Adipose tissue (tissue), 3 donors: ENCODE results near the gene NFATC4. TPM values are rescaled to one million over a fixed set of nuclear protein-coding genes. Genes with fewer than 3 reads are reported as not detected.
"Not testable (repeated sequence)": the region's sequence is repeated elsewhere in the genome, so short reads cannot be mapped to it uniquely, and the experiment has no call there.

Experiments
- H3K27ac ChIP-seq: one replicate; pipeline ENCODE4 v1.5.1; 2013; ENCODE audit warnings: low read depth, low read length
- WGBS, 3 donors: extraction: QIAGEN DNeasy Blood & Tissue Kit; methylation state at CpG; one replicate each; pipeline ENCODE4 v1.1.7; 2013; 5-methylcytosine and 5-hydroxymethylcytosine counted together
- polyA plus RNA-seq, 3 donors: library from polyadenylated mRNA; stranded (reverse); fragments of 200-250 nt; gene quantifications; one replicate each; pipeline ENCODE4 v1.2.3, GENCODE V29; 2013
- donor health status: healthy with polysubstance abuse.
- donor health status: Bipolar disorder and iron deficiency.
- donor health status: healthy.

NFATC4 gene
- polyA plus RNA-seq = 100 to 1,000 TPM in 1 of 3 donors, 10 to 100 TPM in 2; 12.2 to 166 (median 39.6) TPM

DNA sequence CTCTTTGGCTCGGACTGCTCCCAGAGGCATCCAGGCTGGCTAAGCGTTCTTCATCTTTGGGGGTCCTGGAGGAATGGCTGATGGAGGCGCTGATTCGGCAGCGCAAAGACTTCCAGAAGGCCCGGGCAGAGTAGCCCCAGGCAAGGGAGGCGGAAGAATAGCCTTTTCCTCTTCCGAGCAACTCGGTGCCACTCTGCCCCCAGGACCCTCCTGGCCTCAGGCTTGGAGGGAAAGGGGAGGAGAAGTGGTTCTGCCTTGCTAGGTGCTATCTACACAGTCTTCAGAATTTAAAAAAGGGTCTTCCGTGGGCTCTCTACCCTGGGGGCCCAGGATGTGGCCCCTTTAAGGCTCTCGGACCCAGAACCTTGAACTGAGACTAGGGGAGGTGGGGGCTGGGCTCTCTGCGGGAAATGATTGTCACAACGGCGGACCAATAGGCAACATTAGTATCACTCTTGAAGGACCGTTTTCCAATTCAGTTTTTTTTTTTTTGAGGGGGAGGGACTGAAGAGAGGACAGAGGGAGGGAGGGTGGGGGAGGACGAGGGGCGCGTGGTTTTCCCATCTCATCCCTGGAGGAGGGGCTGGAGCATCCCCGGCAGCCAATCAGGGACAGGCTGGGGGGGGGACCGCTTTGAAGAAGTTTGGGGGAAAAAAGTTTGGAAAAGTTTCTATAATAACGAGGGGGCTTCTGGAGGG, at the start of gene NFATC4:
Gene NFATC4, plus strand, starts transcription at position 671 of the 698 bp plus-strand sequence. CDS start 157 bp downstream, outside the sequence.
- 5 to 10% (median 7%) methylated on average over 21 of the region's 21 CpGs for WGBS, 3 donors
- peak within 1 kb of the TSS; percentile 84 for H3K27ac ChIP-seq

- no peak overlapping the region for H3K27ac ChIP-seq
- 82 to 92% (median 90%) methylated on average over 14 of the region's 14 CpGs for WGBS, 3 donors
Observed at GRCh38 chr14:24321212-24321975, 46.6 kb upstream of the NFATC4 start.

- WGBS, 3 donors = 84 to 88% (median 88%) methylated on average over 8 to 10 of the region's 10 CpGs
- H3K27ac ChIP-seq = no peak overlapping the region
Observed at GRCh38 chr14:24322672-24323071, 45.3 kb upstream of the NFATC4 start.

DNA sequence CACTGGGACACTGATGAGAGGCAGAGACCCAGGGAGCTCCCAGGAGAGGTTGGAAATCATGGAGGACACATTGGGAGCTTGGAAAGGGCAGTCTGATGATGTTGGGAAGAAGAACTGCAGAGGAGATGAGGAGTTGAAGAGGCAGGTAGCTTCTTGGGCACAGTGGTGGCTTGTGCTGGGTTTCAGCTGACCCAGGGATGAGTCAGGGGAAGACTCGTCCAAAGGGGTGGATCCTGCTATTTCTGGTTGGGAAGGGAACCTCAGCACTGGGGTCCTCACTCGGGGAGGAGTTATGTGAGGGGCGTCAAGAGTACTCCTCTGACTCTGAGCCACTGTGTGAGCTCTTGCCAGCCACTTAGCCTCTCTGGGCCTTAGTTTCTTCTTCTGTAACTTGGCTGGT, 44.6 kb upstream of the NFATC4 start:
- H3K27ac ChIP-seq = no peak overlapping the region
- WGBS, 3 donors = 63 to 74% (median 66%) methylated on average over 3 of the region's 3 CpGs

DNA sequence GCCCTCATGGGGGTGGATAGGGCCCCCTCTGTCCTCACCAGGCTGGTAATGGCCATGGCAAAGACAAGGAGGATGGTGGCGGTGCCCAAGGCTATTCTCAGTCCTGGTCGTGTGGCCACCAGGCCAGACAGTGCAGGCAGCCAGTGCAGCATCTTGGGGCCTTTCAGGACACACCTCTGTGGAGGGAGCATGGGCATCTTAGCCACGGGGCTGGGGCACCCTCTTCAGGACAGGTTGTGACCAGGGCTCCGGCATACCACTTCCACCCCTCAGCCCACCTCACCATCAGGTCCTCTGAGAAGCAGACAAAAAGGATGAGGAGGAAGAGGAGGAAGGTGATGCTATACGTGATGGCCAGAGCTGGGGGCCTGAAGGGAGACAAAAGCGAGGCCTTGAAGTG, 44.0 kb upstream of the NFATC4 start:
- no peak overlapping the region for H3K27ac ChIP-seq
- 74 to 88% (median 84%) methylated on average over 6 of the region's 6 CpGs for WGBS, 3 donors

DNA sequence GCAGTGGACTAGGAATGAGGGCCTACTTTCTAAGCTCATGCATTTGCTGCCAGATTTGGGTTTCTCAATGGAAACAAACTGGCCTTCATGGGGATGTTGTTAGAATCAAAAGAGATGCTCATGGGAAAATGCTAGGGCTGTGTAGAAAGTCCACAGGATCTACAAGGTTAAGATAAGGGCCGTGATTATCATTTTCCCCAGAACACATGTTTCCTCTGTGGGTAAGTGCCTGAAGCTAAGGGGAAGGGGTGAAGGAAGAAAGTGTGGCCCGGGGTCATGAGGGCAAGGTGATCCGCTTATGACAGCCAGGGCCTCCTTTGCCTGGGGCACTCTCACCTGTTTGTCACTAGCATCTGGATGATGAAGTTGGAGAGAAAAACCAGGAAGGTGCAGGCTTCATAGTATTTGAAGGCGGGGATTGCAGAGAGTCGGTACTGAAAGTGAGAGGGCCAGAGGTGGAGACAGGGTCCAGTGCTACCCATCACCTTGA, 42.9 kb upstream of the NFATC4 start:
- 67 to 76% (median 75%) methylated on average over 5 of the region's 5 CpGs for WGBS, 3 donors
- H3K27ac ChIP-seq = no peak overlapping the region

GRCh38 chr14:24325963-24326362, 42.0 kb upstream of the NFATC4 start:
- WGBS, 3 donors = 80 to 87% (median 84%) methylated on average over 9 of the region's 9 CpGs
- H3K27ac ChIP-seq = no peak overlapping the region

DNA sequence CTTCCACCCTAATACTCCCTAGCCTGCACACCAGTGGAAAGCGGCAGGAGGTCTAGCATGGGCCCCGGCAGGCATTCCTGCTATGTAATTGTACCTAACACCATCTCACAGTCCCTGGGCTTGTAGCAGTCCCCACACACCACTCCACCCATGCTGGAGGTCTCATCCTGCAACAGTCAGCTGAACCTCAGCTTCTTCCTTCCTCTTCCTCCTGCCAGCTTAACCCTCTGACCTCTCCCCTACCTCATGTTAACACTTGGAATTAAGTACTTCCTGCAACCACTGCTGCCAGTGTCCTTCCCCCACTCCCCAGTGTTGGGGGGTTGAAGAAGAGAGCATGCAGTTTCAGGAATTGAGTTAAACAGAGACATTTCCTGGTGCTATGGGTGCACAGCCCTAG, 40.7 kb upstream of the NFATC4 start:
- H3K27ac ChIP-seq = no peak overlapping the region
- whole genome bisulfite sequencing, 3 donors = 61 to 80% (median 64%) methylated on average over 2 of the region's 2 CpGs

DNA sequence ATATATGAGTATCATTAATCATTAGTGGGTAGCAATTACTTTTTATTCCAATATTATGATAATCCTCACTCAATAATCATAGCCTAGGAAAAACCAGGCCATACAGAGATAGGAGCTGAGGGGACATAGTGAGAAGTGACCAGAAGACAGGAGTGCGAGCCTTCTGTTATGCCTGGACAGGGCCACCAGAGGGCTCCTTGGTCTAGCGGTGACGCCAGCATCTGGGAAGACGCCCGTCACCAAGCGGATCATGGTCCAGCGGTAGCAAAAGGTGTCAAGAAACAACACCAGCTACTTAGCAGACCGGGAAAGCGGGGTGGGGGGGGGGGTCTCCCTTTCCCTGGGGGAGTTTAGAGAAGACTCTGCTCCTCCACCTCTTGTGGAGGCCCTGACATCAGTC, 40.1 kb upstream of the NFATC4 start:
- H3K27ac ChIP-seq = not testable (repeated sequence)
- WGBS, 3 donors = 5 to 8% (median 7%) methylated on average over 9 of the region's 9 CpGs

DNA sequence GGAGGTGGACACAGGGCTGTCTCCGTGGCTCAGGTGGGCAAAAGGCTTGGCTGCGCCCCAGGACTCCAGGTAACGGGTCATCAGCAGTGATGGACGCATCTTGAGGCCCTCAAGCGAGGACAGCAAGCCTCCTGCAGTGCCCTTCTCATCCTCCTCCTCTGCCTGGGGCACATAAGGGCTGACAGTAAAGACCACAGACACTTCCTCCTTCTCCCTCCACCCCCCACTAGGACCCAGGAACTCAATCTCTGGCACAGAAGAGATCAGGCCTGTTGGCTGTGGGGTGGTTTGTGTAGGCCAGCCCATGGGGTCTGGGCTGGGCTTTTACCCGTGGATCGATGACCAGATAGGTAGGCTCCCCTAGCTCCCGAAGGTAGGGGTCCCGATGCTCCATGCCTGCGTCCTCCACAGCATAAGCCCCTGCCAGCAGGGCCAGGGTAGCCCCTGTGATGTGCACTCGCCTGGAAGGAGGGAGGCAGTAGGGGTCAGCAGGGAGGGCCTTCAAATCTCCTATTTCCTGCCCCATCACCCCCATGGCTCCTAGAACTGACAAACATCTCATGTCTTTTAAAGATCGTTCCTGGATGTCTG, 38.8 kb upstream of the NFATC4 start:
- 85 to 89% (median 88%) methylated on average over 12 of the region's 12 CpGs for WGBS, 3 donors
- no peak overlapping the region for H3K27ac ChIP-seq

GRCh38 chr14:24329736-24330135, 38.2 kb upstream of the NFATC4 start:
- 52 to 85% (median 59%) methylated on average over 9 of the region's 9 CpGs for WGBS, 3 donors
- no peak overlapping the region for H3K27ac ChIP-seq

DNA sequence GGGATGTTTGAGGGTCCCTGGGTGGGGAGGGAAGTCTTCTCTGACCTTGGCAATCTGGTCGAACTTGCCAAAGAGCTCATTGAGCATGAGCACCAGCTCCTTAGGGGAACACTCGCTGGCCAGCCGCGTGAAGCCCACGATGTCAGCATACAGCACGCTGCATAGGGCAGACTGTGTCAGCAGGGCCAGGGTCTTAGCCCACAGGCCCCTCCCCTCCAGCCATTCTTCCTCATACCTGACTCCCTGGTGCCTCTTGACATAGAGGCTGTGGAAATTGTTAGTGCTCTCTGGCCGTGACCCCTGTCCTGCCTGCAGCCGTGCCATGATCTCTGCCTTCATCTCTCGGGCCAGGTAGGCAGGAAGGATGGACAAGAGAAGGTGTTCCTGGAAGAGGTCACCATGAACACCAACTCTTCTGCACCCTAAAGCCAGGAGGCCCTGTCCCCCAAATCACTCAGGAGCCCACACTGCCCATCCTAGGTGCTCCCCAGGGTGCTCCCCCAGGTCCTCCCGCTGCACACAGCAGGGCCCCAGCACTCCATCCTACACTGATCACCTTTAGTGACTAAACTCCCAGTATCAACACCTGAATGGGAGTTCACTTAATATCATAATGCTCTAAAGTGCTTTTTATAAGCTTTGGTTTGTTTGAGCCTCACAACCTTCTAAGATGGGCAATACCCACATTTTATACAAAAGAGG, 36.9 kb upstream of the NFATC4 start:
- H3K27ac ChIP-seq = no peak overlapping the region
- 90 to 93% (median 91%) methylated on average over 10 of the region's 10 CpGs for WGBS, 3 donors

DNA sequence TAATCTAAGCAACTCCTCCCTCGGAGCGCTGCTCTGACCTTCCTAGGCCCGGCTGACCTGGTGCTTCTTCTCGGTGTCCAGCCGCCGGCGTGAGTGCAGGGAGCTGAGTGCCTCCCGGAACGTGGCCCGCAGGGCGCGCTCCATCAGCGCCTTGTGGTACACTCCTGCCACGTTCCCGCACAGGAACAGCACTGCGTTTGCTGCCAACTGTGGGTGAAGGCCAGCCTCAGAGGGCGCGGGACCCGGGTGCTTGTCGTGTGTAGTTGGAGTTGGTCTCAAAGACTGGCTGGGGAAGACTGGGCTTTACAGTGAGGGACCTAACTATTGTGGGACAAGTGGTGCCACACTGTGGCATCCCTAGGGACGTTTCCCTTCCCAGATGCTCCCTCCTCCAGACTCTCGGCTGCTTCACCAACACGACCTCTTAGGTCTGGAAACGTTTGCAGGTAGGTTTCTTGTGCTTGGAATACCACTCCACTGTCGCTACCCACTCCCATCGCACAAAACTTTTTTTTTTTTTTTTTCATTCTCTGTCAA, 36.2 kb upstream of the NFATC4 start:
- H3K27ac ChIP-seq = no peak overlapping the region
- WGBS, 3 donors = 43 to 67% (median 54%) methylated on average over 26 of the region's 26 CpGs

DNA sequence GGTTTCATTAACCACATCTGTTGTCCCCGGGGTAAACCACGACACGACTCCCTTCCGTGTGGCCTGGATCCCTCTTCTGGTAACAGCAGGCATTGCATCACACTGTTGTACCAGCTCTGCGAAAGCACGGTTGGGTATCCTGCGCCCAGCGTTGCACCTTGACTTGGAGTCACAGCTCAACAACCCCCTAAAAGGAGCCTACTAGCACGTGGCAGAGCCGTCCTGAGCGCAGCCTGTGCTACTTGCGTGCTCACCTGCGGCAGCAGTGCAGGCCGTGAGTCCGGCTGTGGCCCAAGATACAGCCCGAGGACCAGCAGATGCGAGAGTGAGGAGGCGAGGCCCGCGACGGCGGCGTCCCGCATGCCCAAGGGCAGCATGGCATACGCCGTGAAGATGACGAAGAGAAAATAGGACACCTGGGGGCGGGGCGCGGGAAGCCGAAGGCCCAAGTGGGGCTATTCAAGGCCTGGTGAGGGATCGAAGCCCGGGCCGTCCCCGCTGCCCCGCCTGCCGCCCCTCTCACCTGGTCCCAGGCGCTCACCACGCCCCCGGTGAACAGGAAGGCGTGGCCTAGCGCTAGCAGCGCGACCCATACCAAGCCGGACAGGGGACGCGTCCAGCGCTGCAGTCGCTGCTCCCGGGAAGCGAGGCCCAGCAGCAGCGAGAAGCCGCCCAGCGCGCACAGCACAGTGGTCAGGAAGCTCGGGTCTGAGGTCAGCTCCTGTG, 35.6 kb upstream of the NFATC4 start:
- no peak overlapping the region for H3K27ac ChIP-seq
- 11 to 30% (median 23%) methylated on average over 52 to 56 of the region's 56 CpGs for WGBS, 3 donors

- WGBS, 3 donors = 4 to 12% (median 5%) methylated on average over 64 to 65 of the region's 65 CpGs
- H3K27ac ChIP-seq = no peak within 1 kb of the TSS
Observed at GRCh38 chr14:24334431-24335291, 33.3 kb upstream of the NFATC4 start, which contains the start of gene ADCY4. TSS of gene ADCY4 (minus strand) at chr14:24335071. CDS start at chr14:24334652, 419 bp downstream.

DNA sequence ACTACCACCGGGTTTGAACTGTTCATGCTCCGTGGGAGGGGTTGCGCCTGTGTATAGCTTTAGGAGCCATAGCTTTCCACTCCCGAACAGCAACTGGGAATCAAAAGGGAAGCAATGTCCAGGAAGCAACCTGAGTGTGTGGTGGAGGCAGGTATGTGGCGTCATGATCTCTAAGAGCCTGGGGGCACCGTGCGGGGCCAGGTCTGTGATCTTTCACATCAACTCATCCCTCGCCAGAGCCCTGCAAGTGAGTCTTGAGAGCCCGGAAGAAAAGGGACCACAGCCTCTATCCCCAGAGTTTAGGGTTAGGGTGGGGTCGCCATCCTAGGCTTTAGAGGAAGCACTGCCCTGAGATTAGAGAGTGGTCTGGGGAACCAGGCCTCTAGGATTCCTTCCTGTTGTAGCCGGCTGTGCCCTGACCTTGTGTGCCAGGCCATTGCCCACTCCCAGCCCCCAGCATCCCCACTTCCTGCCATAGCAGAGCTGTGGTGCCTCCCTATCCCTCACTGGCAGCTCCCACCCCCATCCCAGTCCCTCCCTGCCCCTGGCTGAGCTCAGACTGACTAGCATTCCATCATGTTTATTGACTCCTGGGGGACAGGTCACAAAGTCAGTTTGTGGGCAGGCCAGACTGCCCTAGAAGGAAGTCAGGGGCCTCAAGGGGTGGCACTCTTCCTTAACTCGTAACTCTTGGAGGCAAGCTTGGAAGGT, 32.4 kb upstream of the NFATC4 start:
- 55 to 80% (median 55%) methylated on average over 12 of the region's 12 CpGs for WGBS, 3 donors
- H3K27ac ChIP-seq = no peak overlapping the region
